GM18519 (cell line): ENCODE data around the gene SPDYE4.

Experiments
- ATAC-seq: cut with Tn5 transposase; IDR thresholded peaks from one replicate; pipeline ENCODE4 v1.9.1; 2021; ENCODE audit warnings: mild to moderate bottlenecking, moderate library complexity; ENCODE audit not compliant: unreplicated experiment, low FRiP score

The SPDYE4 gene

DNA sequence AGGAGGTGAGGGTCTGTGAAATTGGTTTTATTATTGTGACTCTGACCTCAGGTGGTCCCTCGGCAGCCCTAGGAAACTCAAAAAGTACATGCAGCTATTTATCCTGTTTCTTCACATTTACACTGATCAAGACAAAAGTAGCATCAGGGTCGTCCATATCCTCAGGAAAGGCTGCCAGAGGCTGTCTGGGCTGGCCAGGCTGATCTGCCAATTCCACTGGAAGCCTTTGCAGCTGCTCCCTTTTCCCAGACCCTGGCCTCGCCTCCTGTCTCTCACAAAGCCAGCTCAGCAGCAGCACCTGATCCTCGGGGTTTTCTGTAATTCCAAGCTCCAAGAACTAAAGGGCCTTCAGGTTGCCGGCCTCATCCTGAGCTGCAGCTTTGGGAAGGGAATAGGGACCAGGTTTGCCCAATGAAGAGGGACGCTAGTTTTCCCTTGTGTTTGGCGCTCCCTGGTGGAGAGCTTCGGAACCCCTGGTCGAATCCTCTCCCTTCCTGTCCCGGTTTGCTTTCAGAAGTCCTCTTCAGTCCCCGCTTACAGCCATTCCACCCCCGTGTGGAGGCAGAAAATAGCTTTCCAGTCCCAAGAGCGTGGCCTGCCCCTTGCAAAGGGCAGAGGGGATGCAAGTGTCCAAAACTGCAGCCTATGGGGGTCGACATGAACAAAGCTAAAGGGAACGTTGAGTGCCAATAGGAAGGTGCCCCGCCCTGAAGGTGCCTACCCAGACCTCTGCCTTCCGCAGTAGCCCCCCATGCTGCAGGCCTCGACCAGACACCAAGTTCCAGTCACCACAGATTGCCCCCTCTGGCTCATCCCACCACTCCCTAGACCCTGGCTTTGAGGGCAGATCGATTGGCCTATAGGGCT, 27.4 kb upstream of the SPDYE4 start:
- no peak for ATAC-seq

DNA sequence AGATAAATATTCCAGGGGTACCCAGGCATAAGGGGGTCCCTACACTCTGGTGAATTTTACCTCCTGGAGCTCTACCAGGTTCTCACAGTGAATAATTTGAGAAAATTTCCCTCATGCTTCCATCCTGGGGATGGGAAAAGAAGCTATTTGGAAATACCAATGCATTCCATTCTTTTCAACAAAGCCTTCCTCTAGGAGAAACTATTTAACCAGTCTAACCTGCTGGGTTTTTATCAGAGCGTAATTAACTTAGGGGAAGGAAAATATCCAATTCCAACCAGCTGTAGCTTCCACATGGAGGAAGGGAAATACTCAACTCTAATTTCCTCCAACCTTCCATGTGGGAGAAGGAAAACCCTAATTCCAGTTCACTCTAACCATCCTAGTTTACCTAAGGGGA, 23.8 kb upstream of the SPDYE4 start:
- ATAC-seq = no peak

DNA sequence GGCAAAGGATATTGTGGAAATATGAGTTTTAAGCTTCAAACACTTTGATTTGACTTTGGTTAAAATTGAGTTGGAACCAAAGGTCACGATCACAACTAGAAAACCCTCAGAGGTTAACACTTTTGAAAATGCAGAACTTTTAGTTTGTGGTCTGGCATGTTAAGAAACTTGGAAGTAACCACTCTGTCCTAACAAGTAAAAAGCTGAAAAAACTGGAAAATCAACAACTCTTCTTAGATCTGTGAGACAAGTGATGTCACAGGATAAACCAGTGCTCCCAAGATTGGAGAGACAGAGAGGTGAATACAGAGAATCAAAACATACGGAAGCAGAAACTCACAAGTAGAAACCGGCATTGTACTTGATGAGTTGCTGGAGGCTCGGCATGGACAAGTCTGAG, 23.4 kb upstream of the SPDYE4 start:
- ATAC-seq = no peak

DNA sequence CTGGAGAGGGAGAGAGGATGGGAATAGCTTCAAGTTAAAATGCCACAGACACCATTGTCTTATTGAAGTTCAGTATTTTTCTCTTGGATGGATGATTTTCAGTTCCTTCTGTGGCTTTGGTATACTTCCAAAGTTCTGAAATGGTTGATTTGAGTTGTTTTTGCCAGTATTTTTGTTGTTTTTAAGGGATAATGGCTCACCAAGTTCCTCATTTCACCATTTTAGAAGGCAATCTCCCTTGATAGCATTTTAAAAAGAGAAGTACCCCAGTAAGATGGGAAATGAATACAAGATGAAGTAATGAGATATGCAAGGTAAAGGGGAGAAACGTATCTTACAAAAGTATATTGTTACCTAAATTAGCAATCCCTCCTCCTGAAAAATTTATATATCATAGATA, 18.5 kb upstream of the SPDYE4 start:
- ATAC-seq = no peak

DNA sequence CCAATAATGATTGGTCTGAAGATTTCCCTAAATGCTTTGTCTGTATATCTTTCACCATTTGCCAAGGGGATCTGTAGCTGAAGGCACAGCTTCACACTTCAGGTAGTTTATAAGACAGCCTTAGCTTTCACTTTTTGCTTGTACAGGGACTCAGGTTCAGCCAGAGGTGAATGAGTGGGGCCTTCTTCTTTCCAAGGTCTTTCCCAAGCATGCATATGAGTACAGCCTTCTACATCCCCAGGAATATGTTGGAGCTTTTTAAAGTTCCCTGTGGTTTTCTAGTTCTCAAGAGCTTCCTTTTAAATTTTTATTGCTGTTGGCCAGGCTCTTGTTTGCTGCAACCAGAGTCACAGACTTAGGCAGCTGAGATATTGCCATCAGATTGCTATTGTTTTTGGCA, 17.9 kb upstream of the SPDYE4 start:
- ATAC-seq = no peak

DNA sequence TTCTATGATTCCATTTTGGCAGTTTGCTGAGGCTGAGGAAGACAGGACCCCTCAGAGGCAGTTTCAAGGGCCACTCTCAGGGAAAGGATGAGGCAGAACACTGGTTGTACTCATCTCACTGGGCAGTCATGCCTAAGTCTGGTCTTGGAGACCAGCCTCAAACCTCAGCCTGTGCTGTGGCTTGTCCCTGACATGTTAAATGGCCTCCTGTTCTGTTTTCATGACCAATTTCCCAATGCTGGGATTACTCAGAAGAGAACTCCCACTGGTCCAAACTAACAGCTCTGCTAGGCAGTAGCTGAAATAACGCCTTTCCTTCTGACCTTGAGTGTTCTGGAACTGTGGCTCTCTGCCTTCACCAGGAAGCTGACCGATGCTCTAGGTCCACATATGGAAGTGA, 8.4 kb upstream of the SPDYE4 start:
- ATAC-seq = no peak

DNA sequence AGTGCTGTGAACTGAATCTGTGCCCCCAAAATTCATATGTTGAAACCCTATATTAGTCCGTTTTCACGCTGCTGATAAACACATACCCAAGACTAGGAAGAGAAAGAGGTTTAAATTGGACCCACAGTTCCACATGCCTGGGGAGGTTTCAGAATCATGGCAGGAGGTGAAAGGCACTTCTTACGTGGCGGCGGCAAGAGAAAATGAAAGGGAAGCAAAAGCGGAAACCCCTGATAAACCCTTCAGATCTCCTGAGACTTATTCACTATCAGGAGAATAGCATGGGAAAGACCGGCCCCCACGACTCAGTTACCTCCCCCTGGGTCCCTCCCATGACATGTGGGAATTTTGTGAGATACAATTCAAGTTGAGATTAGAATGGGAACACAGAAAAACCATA, 3.7 kb upstream of the SPDYE4 start:
- no peak for ATAC-seq

DNA sequence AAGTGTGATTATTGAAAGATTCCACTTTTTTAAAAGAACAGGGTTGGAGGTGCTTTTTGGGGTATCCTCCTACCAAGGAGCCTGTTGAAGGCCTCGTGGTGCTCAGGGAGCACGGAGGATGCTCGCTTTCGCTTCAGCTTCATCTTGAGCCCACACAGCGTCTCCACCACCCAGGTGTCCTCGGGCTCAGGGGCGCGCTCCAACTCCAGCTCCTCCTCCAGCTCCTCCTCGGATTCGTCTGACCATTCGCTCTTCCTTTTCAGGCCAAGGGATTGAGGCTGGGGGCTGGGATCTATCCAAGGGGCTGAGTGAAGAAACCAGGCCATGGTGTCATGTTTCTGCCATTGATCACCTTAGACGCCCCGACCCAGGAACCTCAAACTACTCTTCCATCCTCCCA, 1.2 kb downstream of the SPDYE4 start:
- ATAC-seq = no peak

DNA sequence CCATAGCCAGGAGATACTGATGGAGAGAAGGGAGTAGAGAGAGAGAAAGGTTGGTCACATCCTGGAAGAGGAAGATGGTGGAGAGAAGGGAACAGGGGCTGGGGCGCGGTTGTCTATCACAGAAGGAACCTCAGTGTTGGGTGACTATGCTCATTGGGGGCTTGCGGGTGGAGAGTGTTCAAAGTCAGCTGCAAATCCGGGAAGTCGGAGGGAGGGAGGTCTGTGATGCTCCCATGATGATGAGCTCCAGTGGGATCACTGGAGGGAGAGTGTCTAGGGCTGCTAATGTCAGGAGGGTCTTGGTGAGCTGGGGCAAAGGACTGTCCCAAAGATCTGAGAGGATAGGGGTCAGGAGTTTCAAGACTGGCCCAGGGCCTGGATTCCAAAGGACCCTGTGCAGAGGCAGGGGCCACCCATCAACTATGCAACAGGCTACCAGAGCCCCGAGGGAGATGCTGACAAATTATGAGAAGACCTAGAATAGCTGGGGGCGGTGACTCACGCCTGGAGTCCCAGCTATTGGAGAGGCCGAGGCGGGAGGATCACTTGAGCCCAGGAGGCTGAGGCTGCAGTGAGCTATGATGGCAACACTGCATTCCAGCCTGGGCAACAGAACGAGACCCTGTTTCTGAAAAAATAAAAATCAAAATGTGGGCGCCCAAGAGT, 2.6 kb downstream of the SPDYE4 start:
- ATAC-seq = no peak

DNA sequence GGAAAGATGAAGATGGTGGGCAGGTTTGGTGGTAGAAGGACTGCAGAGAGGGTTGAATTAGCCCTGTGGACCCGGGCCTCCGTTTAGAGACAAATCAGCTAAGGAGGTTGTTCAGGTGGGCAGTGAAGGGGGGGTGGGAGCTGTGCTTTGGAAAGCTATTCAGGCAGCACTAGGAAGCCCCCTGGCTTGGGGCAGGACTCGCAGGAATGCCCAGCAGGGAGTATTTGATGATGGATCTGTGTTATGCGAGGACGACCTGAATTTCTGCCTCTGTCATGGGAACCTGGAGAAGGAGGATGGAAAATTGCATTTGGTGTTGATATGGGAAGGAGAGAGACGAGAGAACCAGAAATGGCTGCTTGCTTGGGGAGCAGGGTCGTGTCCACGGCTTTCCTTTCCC, 3.5 kb downstream of the SPDYE4 start:
- ATAC-seq = no peak

DNA sequence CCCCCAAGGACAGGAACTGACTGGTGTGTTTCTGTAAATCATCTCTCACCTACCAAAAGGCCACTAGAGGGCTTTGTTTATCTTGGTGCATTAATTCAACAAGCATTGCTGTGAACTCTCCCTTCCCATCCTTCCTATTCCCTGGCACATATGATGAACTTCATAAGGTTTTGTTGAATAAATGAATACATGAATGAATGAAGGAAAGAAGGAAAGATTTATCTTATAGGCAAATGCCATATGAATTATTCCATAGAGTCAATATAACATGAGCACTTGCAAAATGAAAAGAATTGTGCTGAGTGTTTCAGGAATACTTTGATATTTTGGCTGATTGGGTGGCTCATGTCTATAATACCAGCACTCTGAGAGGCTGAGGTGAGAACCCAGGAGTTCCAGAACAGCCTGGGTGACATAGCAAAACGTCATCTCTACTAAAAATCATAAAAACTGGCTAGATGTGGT, 4.3 kb downstream of the SPDYE4 start:
- no peak for ATAC-seq

DNA sequence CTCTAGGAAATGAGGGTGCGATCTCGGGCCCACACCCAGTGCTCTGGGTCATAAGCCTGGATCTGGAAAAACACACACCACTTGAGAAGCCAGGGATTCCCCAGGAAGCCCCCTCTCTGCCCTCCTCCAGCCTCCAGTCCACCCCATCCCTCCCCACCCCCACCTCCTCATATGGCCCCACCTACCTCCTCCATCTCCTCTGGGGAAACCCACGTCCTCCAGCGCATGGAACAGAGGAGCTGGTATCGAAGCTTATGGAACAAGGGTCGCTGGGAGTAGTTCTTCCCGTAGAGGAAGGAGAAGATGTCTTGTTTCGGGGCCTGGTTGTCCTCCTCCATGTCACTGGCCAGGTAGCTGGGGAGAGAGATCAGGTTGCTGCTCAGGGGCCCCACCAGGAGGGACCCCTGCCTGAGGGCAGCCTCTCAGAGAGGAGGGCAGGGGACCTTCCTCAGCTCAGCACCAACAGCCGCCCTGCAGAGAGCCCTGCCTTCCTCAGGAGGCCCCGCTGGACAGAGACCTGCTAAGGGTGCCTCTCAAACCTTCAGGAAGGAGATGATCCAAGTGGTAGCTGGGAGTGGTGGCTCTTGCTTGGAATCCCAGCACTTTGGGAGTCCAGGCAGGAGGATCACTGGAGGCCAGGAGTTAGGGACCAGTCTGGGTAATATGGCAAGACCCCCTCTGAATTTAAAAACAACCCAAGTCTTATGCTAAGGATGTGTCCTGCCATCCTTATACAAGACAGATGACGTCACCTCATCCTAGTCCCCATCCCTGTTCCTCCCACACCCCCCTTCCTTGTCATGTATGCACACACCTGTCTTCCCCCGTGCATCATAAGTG, 5.0 kb downstream of the SPDYE4 start:
- ATAC-seq = no peak

DNA sequence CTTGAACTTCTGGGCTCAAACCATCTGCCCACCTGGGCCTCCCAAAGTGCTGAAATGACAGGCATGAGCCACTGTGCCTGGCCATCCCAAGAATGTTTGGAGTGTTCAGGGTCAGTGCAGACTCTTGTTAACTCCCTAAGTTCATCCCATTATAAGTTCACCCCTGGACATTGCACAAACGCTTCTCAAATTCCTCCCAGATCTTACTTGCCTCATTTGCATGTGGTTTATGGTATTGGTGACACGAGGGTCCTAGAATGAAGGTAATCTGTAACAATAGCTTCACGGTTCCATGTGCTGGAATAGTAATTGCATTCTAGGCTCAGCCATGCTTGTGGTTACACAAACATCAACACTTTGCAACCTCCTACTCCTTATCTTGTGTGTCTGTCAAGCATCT, 8.7 kb downstream of the SPDYE4 start:
- no peak for ATAC-seq

DNA sequence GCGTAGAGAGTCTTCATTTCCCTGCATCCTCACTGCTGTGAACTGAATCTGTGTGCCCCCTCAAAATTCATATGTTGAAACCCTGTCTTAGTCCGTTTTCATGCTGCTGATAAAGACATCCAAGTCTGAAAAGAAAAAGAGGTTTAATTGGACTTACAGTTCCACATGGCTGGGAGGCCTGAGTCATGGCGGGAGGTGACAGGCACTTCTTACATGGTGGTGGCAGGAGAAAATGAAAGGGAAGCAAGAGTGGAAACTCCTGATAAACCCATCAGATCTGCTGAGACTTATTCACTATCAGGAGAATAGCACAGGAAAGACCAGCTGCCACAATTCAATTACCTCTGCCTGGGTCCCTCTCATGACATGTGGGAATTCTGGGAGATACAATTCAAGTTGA, 10.6 kb downstream of the SPDYE4 start:
- ATAC-seq = no peak

DNA sequence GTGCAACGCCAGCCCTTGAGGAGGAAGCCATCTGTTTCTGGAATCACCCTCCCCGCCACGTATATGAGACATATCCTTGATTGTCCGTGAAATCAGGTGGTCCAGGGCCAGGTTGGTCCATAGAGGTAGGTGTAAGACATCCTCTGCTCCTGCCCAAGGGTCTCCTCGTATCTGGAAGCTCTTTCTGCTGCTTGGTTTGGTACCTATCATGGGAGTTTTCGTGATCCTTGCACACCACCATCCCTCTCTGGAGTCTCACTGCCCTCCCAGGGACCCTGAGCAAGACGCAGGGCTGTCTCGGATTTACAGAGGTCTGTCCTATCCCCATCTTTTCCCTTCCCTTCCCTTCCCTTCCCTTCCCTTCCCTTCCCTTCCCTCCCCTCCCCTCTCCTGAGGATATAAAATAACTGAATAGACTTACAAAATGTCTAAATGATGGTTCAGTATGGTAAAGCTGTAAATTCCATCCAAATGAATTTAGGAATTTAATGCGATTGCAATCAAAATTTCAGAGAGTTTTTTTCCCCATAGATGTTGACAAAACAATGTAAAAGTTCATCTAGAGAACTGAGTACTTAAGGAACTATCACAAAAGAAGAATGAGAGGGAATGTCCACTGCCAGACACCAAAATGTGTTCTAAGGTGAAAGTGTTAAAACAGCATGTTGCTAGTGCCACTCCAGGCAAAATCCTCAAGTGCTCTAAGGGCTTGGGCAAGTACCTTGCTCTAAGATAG, 11.7 kb downstream of the SPDYE4 start:
- ATAC-seq = no peak

DNA sequence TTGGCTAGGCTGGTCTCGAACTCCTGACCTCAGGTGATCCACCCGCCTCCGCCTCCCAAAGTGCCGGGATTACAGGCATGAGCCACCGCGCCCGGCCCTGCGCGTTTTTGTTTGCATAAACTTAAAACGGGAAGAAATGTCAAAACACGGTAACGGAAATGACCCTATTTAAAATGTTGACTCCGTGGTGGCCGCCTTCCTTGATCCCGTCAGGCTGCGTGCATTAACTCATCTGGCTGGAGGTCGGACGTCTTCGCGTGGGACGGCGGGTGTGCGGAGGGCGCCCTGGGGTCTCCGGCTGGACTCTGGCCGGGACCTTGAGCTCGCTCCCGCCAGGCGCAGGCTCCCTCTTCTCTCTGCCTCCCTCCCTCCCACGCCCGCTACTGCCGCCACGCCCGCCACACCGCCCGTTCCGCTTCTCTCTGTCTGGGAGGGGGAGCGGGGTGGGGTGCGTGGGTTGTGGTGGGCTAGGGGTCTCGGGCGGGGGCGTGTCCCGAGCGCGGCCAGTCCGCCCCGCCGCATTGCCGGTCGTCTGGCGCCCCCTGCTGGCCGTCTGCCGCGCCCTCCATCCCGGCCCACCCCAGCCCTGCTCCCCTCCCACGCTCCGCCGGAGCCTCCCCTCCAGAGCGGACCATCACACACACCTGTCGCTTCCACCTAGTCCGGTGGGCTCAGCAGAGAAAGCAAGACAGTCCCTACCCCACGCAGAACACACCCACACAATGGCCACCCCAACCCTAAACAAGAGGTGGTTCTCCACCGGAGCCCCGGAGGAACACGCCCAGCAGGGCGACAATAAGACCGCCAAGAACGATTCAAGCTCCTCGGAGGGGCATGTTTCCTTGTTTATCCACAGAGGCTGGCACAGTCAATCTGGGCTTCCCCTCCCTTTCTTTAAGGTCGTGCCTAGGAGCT, 12.5 kb downstream of the SPDYE4 start:
- ATAC-seq = no peak

DNA sequence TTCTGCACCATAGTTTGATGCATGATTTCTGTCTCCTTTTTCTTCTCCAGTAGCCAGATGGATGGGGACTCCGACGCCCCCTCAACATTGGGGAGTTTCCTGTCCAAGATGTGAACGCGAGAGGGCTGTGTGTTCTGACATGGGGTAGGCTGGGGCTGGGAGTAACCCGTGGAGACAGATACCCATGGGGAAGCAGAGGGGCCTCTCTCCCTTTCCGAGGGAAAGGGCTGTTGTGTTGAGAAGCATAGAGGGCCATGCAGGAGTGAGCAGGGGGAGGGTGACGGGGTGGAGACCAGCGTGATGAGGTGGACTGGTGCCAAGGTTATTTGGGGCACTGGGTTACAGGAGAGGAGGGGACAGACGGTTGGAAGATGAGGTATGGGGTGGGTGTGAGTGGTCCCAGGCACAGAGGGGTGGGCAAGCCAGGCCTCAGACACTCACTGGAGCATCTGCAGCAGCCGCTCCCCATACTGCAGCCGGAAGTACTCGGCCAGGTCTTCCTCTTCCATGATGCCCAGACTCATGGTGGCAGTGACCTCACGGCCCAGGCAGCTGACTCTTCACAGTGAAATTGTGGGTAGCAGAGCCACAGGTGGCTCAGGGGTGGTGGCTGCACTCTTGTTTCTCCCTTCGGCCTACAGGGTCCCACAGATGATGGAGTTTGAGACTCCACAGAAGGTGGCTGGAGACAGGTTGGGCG, 14.1 kb downstream of the SPDYE4 start:
- ATAC-seq = no peak

DNA sequence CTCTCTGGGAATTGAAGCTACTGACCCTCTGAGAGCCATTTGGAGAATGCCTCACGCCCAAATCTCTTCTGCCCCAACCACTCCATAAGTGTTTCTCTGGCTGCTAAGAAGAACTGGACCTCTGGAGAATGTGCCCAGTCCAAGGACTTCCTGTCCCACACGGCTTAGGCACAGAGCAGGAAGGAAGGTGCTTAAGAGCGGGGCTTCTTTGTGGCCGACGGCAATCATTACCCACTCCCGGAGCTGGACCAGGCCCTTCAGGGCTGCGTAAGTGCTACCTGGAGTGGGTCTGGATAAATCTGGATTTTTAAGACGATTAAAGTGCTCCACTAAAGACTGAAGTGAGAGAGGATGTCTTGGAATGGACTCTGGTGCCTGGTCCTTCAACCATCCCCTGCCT, 15.5 kb downstream of the SPDYE4 start:
- no peak for ATAC-seq

DNA sequence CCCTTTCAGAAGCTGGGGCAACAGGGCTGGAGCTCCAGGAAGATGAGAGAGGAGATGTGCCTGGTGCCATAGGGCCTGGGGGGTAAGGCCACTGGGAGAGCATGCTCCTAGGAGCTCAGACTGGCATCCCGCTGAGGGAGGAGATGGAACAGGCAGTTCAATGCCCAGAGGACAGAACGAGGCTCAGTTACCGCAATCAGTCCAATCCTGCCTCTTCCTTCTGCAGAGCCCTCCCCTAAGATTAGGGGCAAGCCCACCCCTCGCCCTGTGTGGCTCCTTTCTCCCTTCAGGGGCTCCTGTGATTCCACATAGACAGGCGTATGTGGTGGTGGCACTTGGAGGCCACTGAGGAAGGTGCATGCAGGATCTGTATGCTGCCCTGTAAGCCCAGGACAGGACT, 16.1 kb downstream of the SPDYE4 start:
- no peak for ATAC-seq
